ENCODE results near the gene ZNF496.
"Not testable (repeated sequence)": the region's sequence is repeated elsewhere in the genome, so short reads cannot be mapped to it uniquely, and the experiment has no call there.

Gene ZNF496

GRCh38 chr1:247291833-247292561 is 39.7 kb downstream of the ZNF496 start:
- DNase-seq (ENCODE audit: low read depth in 2 of 2), result no peak

- no peak for DNase-seq (ENCODE audit: low read depth in 2 of 2)
Measured at GRCh38 chr1:247291161-247291560, 40.5 kb downstream of the ZNF496 start.

- no peak for DNase-seq (ENCODE audit: low read depth in 2 of 2)
Measured at GRCh38 chr1:247290576-247290975, 41.1 kb downstream of the ZNF496 start.

GRCh38 chr1:247289274-247289892 is 42.3 kb downstream of the ZNF496 start:
- not testable (repeated sequence) for DNase-seq (ENCODE audit: low read depth in 2 of 2)

GRCh38 chr1:247288341-247288740 is 43.3 kb downstream of the ZNF496 start:
- DNase-seq (ENCODE audit: low read depth in 2 of 2), result no peak

GRCh38 chr1:247287460-247287859 is 44.2 kb downstream of the ZNF496 start:
- DNase-seq (ENCODE audit: low read depth in 2 of 2), result no peak

- no peak for DNase-seq (ENCODE audit: low read depth in 2 of 2)
Measured at GRCh38 chr1:247286134-247286670, 45.5 kb downstream of the ZNF496 start.

GRCh38 chr1:247281001-247281574 is 50.6 kb downstream of the ZNF496 start:
- no peak for DNase-seq (ENCODE audit: low read depth in 2 of 2)

- DNase-seq (ENCODE audit: low read depth in 2 of 2), result no peak
Measured at GRCh38 chr1:247277191-247277590, 54.5 kb downstream of the ZNF496 start.

- no peak for DNase-seq (ENCODE audit: low read depth in 2 of 2)
Measured at GRCh38 chr1:247274605-247275256, 56.9 kb downstream of the ZNF496 start.

GRCh38 chr1:247273013-247273412 is 58.7 kb downstream of the ZNF496 start:
- no peak for DNase-seq (ENCODE audit: low read depth in 2 of 2)

- DNase-seq (ENCODE audit: low read depth in 2 of 2), result no peak
Measured at GRCh38 chr1:247270003-247270402, 61.7 kb downstream of the ZNF496 start.

GRCh38 chr1:247269133-247269532 is 62.5 kb downstream of the ZNF496 start:
- no peak for DNase-seq (ENCODE audit: low read depth in 2 of 2)

GRCh38 chr1:247268390-247269045 is 63.1 kb downstream of the ZNF496 start:
- DNase-seq (ENCODE audit: low read depth in 2 of 2), result no peak

GRCh38 chr1:247266053-247266452 is 65.6 kb downstream of the ZNF496 start:
- no peak for DNase-seq (ENCODE audit: low read depth in 2 of 2)

GRCh38 chr1:247255772-247256171 is 75.9 kb downstream of the ZNF496 start, which contains the start of gene VN1R5:
VN1R5 (plus strand) TSS chr1:247256072.
- not testable (repeated sequence) for DNase-seq (ENCODE audit: low read depth in 2 of 2)

GRCh38 chr1:247247568-247247967 is 84.1 kb downstream of the ZNF496 start:
- no peak for DNase-seq (ENCODE audit: low read depth in 2 of 2)

Measured in activated CD4-positive, alpha-beta T cell treated with anti-CD3 and anti-CD28 coated beads for 24 hours (primary cell).